Stimulated activated CD4-positive, alpha-beta T cell treated with anti-CD3 and anti-CD28 coated beads, Interleukin-4, amount 100 ng/mL, for 4 hours (primary cell): ENCODE results near the gene SIK1.
"Not testable (repeated sequence)": the region's sequence is repeated elsewhere in the genome, so short reads cannot be mapped to it uniquely, and the experiment has no call there.

Experiments
- DNase-seq, 2 experiments: peaks; one replicate each; pipeline ENCODE4 v3.0.0-alpha.2; 2020

SIK1 gene

DNA sequence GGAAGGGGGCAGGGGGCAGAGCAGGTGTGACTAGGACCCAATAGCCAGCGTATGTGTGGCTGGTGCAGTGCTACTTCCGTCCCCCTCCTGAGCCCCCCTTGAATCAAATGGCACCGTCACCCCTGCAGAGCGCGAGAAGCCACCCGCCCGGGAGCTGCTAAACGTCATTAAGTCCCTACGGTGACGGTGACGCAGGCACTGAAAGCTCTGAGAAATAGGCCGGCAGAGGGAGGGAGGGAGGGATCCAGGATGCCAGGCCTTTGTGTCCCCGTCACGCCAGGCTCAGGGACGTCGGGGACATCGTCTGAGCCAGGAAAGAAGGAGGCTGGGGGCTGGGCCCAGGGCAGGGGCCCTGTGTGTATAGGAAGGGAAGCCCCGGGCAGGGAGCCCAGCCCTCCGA, 43.6 kb downstream of the SIK1 start:
- DNase-seq: not testable (repeated sequence)

DNA sequence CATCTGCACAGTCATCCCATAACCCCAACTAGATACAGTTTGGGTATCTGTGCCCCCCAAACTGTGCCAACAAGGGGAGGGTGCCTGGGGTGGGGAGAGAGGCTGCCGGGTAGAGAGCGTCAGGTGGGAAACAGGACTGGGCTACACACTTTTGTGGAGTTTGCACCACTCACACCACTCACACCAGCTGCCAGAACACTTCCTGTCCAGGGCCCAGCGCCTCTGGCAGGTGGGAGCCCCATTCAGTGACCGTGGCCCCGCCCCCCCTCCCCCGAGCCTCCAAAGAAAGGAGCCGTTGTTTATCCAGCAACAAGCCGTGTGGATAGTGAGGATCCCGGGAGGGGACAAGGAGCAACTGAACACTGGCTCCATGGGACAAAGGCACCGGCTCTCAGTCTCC, 44.0 kb downstream of the SIK1 start:
- not testable (repeated sequence) for DNase-seq

GRCh38 chr21:43380852-43381533, 45.9 kb downstream of the SIK1 start:
- not testable (repeated sequence) for DNase-seq

- DNase-seq: not testable (repeated sequence)
These were observed 46.6 kb downstream of the SIK1 start for GRCh38 chr21:43380337-43380736.

GRCh38 chr21:43379626-43380122, 47.3 kb downstream of the SIK1 start:
- DNase-seq: not testable (repeated sequence)

- no peak for DNase-seq
These were observed 50.5 kb downstream of the SIK1 start for GRCh38 chr21:43376478-43376882.

DNA sequence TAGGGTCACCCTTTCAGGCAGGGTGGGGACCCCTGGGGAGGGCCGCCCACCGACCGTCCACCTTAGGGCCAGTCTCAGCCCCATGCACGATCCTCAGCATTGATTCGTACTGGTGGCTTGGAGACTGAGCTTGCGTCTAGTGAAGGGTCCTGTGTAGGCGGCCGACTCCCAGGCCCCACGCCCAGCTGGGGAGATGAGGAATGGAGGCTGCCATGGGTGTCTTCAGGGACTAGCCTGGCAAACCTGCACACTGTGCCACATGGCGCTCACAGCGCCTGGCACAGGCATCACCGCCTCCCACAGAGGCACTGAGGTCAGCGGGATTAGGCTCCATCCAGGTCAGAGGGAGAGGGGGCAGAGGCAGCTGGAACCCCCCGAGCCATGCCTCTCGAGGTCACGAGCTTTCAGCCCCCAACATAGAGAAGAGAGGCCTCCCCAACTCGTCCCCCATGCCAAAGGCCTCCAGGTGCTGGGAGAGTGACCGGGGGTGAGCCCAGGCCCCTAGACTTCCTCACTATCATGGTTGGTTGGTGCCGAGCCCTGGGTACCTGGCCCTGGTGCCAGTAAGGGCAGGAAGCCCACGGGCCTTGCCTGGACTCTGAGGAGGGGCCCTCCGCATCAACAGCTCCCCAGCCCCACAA, 51.0 kb downstream of the SIK1 start:
- DNase-seq: no peak

- no peak for DNase-seq
These were observed 51.7 kb downstream of the SIK1 start for GRCh38 chr21:43375006-43375836.

DNA sequence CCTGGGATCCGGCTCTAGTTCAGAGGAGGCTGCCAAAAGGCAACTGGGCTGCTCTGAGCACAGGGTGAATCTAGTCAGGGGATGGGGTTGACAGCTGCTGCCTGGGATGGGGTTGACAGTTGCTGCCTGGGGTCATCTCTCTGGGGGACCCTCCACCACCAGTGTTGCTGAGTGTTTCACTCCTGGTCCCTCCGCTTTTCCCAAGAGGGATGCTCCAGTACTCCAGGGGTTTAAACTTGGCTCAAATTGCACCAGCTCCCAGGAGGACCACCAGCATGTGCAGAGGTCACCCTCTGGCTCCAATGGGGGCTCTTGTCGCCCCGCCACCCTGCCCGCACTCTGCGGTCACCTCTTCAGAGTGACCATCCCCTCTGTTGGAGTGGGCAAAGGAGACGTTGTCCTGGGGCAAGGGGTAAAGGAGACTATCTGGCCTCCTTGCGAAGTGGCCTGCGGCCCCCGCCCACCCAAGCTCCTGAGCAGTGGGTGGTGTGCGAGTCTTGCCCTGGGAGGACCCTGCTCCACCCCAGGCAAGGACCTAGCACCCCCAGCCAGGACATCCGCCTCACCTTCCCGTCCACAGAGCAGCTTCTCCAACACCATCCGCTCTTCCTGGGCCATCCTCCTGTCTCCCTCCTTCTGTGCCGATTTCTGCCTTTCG, 52.6 kb downstream of the SIK1 start:
- no peak for DNase-seq

DNA sequence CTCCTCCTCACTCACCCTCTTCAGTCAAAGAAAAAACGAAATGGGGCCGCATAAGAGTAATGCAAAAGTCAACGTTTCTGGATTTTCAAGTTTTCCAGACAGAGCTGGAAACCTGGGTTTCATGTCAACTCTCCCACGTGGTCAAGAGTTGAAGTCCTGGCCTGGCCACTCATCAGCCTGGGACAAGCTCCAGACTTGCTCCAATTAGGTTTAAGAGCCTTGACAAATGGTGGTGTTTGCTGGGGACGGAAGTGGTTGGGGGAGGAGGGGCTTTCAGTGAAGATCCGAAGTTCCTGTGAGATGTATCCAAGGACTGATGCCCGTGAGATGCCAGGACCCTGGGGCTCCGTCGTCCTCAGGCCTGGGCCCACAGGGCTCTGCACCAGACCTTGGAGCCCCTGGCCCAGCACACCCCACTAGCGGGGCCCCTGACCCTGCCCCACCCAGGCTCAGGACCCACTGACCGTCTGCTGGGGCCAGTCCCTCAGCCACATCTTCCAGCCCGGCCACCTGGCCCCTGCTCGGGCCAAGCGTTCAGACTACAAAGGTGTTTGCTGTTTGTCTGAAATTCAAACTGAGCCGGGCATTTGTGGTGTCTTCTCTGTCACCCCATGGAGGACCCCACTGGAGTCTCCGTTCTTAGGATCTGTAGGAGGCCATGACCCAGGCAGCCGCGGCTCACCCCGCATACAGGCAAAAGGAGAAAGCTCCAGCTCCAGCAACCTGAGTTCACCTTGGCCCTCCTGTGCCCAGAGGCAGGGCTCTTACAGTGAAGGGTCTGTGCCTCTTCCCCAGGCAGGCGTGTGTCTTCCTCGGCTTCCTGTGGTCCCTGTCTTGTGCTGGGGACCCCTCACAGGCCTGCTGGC, 53.3 kb downstream of the SIK1 start:
- no peak for DNase-seq

DNA sequence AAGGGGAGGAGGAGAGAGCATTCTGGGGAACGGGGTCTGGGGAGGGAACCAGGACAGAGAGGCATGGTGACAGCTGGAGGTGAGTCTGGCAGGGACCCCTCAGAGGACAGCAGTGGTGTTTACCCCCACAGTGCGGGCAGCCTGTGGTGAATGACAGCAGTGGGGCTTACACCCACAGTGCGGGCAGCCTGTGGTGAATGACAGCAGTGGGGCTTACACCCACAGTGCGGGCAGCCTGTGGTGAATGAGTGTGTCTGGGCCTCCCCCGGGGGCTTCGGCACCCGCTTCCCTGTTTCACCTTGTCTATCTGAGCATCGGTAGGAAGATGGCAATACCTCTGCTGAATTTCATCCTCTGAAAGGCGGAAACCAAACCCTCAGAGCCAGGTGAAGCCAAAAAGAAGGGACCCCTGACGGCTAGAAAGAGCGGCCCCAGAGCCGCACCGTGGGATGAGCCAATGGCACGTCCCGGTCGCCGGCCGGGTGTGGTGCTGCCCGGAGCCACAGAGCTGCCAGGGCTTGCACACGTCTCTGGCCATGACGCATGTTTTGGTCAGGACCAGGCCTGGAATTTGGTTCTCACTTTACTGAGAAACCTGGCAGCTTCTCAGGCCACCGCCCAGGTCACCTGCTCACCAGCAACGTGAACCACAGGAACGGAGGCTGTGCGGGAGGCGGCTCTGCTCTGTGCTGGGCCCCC, 54.1 kb downstream of the SIK1 start:
- DNase-seq: no peak

DNA sequence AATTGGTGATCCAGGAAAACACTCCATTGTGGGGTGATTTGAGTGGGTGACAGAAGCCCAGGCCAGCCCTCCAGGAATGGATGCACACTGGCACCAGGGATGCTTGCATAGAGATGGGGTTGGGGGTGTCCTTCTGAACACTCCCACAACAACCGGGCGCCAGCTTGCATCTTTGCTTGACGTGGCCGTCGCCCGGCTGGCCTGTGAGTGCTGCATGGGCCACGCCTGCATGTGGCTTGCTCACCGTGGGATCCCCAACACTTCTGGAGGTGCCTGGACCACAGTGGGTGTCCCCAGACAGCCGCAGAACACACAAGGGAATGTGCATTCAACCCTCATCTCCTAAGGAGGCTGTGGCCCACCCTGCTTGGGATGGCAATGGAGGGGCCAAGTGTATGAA, 55.1 kb downstream of the SIK1 start:
- no peak for DNase-seq

- DNase-seq: no peak
These were observed 55.9 kb downstream of the SIK1 start for GRCh38 chr21:43370888-43371570.

DNA sequence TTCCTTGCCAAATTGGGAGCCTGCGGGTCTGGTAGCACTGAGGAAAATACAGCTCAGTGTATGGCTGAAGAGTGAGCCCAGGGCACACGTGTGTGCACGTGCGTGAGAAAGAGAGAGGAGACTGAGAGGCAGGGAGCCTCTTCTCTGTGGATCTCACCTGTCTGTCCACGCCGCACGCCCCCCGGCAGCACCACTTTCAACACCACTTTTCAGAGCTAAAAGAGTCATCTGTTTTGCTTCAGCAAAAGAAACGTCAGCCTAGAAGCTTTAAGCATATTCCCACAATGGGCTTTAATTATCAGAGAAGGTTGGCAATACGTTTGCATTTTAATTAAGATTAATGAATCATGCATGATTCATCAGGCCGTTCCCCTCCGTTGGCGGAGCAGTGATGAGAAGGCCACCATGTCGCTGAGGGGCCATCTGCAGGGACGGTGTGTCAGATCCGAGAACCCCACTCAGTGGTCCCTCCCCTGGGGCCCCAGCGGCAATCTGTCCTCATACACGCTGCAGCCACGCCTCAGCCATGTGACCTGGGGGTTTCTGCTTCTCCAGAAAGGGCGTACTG, 56.8 kb downstream of the SIK1 start:
- no peak for DNase-seq

DNA sequence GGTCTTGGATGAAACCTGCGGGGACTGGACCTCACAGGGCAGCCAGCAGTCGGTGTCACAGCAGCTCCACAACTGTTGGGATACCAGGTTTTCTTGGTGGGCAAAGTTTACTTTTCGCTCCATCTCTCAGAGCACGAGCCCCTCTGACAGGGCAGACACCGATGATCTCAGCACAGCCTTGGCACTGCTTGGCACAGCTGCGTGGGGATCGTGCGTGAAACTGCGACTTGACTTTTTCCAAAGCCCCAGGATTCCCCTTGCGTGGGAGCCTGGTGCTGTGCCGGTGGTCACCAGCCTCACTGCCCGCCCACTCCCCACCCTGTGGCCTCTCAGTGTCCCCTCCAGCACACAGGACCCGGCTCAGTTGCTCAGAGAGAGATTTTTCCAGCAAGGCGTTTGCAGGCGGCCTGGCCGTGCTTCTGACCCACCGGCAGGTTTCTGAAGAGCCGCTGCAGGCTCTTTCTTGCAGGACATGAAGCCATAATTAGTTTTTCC, 57.3 kb downstream of the SIK1 start:
- no peak for DNase-seq

DNA sequence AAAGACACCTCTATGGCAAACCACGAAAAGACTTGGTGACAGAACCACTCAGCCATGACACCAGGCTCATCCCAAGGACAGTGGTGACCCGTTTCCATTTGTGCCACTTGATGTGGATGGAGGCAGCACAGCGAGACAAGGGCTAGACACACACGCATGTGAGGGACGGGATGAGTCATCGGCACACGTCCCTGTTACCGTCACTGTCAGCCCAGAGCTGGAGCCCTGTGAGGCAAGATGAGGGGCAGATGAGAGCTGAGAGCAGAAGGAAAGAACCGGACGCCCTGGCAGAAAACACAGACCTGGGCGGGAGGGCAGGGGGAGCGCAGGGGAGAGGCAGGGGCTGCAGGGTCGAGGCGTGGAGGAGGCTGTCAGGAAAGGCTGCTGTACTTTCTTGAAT, 57.8 kb downstream of the SIK1 start:
- no peak for DNase-seq

- DNase-seq: no peak
These were observed 58.2 kb downstream of the SIK1 start for GRCh38 chr21:43368685-43369084.

GRCh38 chr21:43367859-43368258, 59.1 kb downstream of the SIK1 start:
- DNase-seq: no peak

- DNase-seq: no peak
These were observed 59.6 kb downstream of the SIK1 start for GRCh38 chr21:43367296-43367695.

GRCh38 chr21:43366656-43367055, 60.3 kb downstream of the SIK1 start:
- no peak for DNase-seq
